Colonic mucosa (tissue), 4 donors: ENCODE measurements around the gene FOXP1. TPM values are rescaled to one million over a fixed set of nuclear protein-coding genes. Genes with fewer than 3 reads are reported as not detected.

ENCODE experiments used
- DNase-seq: peaks from one replicate; pipeline ENCODE4 v3.0.0-alpha.2; 2020
- H3K27ac ChIP-seq: fragments of 200-600 bp; one replicate; pipeline ENCODE4 v1.8.0; 2021
- H3K27me3 ChIP-seq: fragments of 200-600 bp; one replicate; pipeline ENCODE4 v1.8.0; 2021
- H3K36me3 ChIP-seq: fragments of 200-600 bp; one replicate; pipeline ENCODE4 v1.8.0; 2021
- H3K4me1 ChIP-seq: fragments of 200-600 bp; one replicate; pipeline ENCODE4 v1.8.0; 2021; ENCODE audit warnings: mild to moderate bottlenecking
- H3K4me3 ChIP-seq: fragments of 200-600 bp; one replicate; pipeline ENCODE4 v1.8.0; 2021
- H3K9ac ChIP-seq, 2 donors: one replicate each; pipeline ENCODE4 v1.7.0; 2013; ENCODE audit warnings: control low read depth in 2 of 2, low read depth in 2 of 2, low read length in 2 of 2
- H3K9me3 ChIP-seq: fragments of 200-600 bp; one replicate; pipeline ENCODE4 v1.8.0; 2021
- intact Hi-C: fragments of 100-400 bp; cut with DNase I; formaldehyde crosslinking; loops from one replicate; pipeline ENCODE4 v1.14.1; 2022
- total RNA-seq, 2 donors: library from RNA; stranded (reverse); fragmentation: NEBNext Ultra II Directional in 1 of 2; extraction: Animal tissue kit (Norgen Biotek cat#: 25700) in 1 of 2; gene quantifications; one replicate each; pipeline ENCODE4 v1.2.1, GENCODE V29; 2021
- TF ChIP-seq, protein P1 (sequence below): fragments of 200-600 bp; IDR thresholded peaks from one replicate; pipeline ENCODE4 v1.8.0; 2022; ENCODE audit warnings: antibody characterized with exemption, mild to moderate bottlenecking
- donor health status: healthy.
- donor health status: DM: no; HTN: no; CAD: no.
- donor health status: DM: no; HTN: no; CAD: no.

Gene FOXP1
- total RNA-seq, 2 donors from 2014 or later, result 127 to 128 TPM

DNA sequence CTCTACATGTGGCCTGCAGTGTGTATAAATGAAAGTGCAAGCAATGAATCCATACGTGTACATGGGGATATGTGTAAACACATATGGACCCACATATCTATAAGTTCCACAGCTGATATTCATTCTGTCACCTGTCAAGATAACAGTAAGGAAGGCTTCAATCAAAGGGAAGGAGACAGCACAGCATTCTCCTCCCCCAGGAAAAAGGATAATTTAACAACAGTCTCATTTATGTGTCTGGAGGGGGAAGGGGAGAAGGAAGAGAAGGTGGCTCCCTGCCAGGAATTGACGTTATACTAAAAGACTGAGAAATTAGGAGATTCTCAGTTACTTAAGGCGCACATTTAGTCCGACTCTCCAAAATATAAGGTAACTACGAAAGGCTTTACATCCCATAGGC is 345.9 kb downstream of the FOXP1 start:
- H3K9me3 ChIP-seq, result no peaks in the 10 kb centered on the region
- no peak overlapping the region for H3K9ac ChIP-seq
- TF ChIP-seq, protein P1, sequence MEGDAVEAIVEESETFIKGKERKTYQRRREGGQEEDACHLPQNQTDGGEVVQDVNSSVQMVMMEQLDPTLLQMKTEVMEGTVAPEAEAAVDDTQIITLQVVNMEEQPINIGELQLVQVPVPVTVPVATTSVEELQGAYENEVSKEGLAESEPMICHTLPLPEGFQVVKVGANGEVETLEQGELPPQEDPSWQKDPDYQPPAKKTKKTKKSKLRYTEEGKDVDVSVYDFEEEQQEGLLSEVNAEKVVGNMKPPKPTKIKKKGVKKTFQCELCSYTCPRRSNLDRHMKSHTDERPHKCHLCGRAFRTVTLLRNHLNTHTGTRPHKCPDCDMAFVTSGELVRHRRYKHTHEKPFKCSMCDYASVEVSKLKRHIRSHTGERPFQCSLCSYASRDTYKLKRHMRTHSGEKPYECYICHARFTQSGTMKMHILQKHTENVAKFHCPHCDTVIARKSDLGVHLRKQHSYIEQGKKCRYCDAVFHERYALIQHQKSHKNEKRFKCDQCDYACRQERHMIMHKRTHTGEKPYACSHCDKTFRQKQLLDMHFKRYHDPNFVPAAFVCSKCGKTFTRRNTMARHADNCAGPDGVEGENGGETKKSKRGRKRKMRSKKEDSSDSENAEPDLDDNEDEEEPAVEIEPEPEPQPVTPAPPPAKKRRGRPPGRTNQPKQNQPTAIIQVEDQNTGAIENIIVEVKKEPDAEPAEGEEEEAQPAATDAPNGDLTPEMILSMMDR, result no peak
- no peaks in the 10 kb centered on the region for H3K4me1 ChIP-seq
- intact Hi-C loops, result no loop called here
- DNase-seq, result no peak
- no peaks in the 10 kb centered on the region for H3K36me3 ChIP-seq
- H3K4me3 ChIP-seq, result no peak overlapping the region
- no peaks in the 10 kb centered on the region for H3K27me3 ChIP-seq
- no peak overlapping the region for H3K27ac ChIP-seq

DNA sequence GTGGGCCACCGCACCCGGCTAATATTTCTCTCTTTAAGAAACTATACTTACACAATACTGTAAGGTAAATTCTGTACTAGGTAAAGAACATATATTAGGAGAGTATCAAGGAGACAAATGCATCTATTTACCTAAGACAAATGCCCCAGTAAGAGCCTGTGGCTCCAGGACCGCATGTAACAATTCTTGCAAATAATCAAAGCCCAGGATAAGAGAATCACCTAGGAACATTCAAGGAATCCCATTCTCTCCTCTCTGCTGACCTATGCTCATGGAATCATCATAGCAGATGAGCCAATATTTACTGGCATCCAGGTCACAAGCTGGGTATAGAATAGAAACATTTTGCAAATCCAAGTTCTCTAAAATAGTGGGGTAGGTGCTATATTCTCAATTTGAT is 347.7 kb downstream of the FOXP1 start:
- Histone ChIP-seq H3K9ac (no peak overlapping the region), H3K9me3 (no peaks in the 10 kb centered on the region), H3K4me1 (no peaks in the 10 kb centered on the region), H3K4me3 (no peak overlapping the region), H3K27ac (no peak overlapping the region), H3K36me3 (no peaks in the 10 kb centered on the region), H3K27me3 (no peaks in the 10 kb centered on the region)
- intact Hi-C loops, result no loop called here
- no peak for DNase-seq
- TF ChIP-seq, protein P1, result no peak

DNA sequence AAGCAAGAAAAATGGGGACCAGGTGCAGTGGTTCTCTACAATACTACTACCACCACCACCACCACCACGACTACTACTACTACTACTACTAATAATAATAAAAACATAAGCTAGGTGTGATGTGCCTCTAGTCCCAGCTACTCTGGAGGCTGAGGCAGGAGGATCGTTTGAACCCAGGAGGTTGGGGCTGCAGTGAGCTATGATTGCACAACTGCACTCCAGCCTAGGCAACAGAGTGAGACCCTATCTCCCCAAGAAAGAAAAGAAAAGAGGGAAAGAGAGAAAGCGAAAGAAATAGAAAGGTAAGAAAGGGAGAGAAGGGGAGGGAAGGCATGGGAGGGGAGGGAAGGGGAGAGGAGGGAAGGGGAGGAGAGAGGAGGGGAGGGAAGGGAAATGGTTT is 350.6 kb downstream of the FOXP1 start:
- H3K4me1 ChIP-seq, result no peaks in the 10 kb centered on the region
- H3K27ac ChIP-seq, result no peak overlapping the region
- no peak overlapping the region for H3K4me3 ChIP-seq
- no peaks in the 10 kb centered on the region for H3K9me3 ChIP-seq
- DNase-seq, result no peak
- TF ChIP-seq, protein P1, result no peak
- intact Hi-C loops, result no loop called here
- no peaks in the 10 kb centered on the region for H3K36me3 ChIP-seq
- H3K27me3 ChIP-seq, result no peaks in the 10 kb centered on the region
- no peak overlapping the region for H3K9ac ChIP-seq

DNA sequence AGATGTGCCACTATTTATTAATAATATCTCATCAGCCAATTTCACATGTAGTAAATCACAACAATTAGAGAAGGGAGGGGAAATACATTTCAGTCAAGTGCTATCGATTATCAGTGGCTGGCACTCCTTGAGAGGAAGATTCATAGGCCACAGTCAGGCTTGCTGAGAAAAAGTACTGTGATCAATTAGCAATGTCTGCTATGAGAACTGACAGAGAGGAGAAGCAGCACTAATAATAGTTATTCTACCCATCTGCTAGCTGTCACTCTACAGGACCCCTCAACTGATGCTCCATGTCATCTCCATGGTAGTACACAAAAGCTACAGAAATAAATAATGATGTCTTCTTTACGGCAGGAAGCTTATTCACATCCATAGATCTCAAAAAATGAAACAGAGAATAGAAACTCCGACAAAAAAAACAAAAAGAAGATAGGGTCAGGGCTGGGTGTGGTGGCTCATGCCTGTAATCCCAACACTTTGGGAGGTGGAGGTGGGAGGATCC is 351.3 kb downstream of the FOXP1 start:
- Histone ChIP-seq H3K4me1 (no peaks in the 10 kb centered on the region), H3K9me3 (no peaks in the 10 kb centered on the region), H3K9ac (no peak overlapping the region), H3K36me3 (no peaks in the 10 kb centered on the region), H3K4me3 (no peak overlapping the region), H3K27me3 (no peaks in the 10 kb centered on the region), H3K27ac (no peak overlapping the region)
- TF ChIP-seq, protein P1, result no peak
- intact Hi-C loops, result no loop called here
- no peak for DNase-seq

DNA sequence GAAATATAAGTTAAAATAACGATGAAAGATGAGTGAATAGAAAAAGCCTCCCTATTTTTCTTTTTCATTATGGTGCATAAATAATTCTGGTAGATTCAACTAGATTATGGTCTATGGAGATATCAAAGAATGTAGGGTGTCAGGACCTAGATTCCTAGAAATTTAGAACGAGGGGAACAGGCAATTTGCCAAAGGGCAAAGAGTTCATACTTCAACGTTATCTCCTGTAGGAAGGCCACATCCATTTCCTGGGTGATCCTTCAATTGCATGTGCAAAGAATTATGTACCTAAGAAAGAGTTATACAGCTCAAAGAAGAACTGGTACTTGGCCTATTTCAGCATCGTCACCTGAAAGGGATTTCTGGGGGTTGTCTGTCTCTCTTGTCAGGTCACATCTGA is 351.8 kb downstream of the FOXP1 start:
- intact Hi-C loops, result no loop called here
- TF ChIP-seq, protein P1, result no peak

More for the DNA sequence above, 351.8 kb downstream of the FOXP1 start:
- no peak for DNase-seq
- no peaks in the 10 kb centered on the region for H3K4me1 ChIP-seq
- no peak overlapping the region for H3K4me3 ChIP-seq
- no peaks in the 10 kb centered on the region for H3K27me3 ChIP-seq
- H3K9ac ChIP-seq, result no peak overlapping the region
- H3K36me3 ChIP-seq, result no peaks in the 10 kb centered on the region
- H3K9me3 ChIP-seq, result no peaks in the 10 kb centered on the region
- no peak overlapping the region for H3K27ac ChIP-seq
